GM19372 (cell line): Measurements from ENCODE around the gene ZNF567.
"Not testable (repeated sequence)": the region's sequence is repeated elsewhere in the genome, so short reads cannot be mapped to it uniquely, and the experiment has no call there.

Experiments used
- ATAC-seq: cut with Tn5 transposase; IDR thresholded peaks from one replicate; pipeline ENCODE4 v1.9.1; 2021; ENCODE audit warnings: mild to moderate bottlenecking, low read depth, moderate library complexity; ENCODE audit not compliant: unreplicated experiment

Gene ZNF567

GRCh38 chr19:36687214-36688056 is at the start of gene ZNF567:
Gene ZNF567, plus strand, starts transcription at chr19:36687612. Its CDS starts 7,256 bp downstream, at chr19:36694868.
- ATAC-seq: peak; percentile 93

GRCh38 chr19:36638862-36639510 is 48.4 kb upstream of the ZNF567 start:
- ATAC-seq: no peak

GRCh38 chr19:36646746-36647145 is 40.7 kb upstream of the ZNF567 start:
- no peak for ATAC-seq

GRCh38 chr19:36652958-36653357 is 34.5 kb upstream of the ZNF567 start:
- ATAC-seq: no peak

- ATAC-seq: no peak
Observed at GRCh38 chr19:36665832-36666231, 21.6 kb upstream of the ZNF567 start.

GRCh38 chr19:36668646-36669045 is 18.8 kb upstream of the ZNF567 start:
- ATAC-seq: no peak

- ATAC-seq: no peak
Observed at GRCh38 chr19:36672368-36672767, 15.0 kb upstream of the ZNF567 start.

GRCh38 chr19:36674201-36674600 is 13.2 kb upstream of the ZNF567 start:
- ATAC-seq: no peak

GRCh38 chr19:36679455-36679854 is 8.0 kb upstream of the ZNF567 start:
- no peak for ATAC-seq

GRCh38 chr19:36685835-36686234 is 1.6 kb upstream of the ZNF567 start:
- ATAC-seq: no peak

GRCh38 chr19:36686365-36687213 is 823 bp upstream of the ZNF567 start:
- ATAC-seq: peak; percentile 12

- no peak for ATAC-seq
Observed at GRCh38 chr19:36688058-36688457, 646 bp downstream of the ZNF567 start.

- no peak for ATAC-seq
Observed at GRCh38 chr19:36707134-36707533, 19.7 kb downstream of the ZNF567 start.

- ATAC-seq: no peak
Observed at GRCh38 chr19:36709423-36709822, 22.0 kb downstream of the ZNF567 start.

- ATAC-seq: no peak
Observed at GRCh38 chr19:36719687-36720556, 32.5 kb downstream of the ZNF567 start.

GRCh38 chr19:36736166-36736565 is 48.8 kb downstream of the ZNF567 start:
- ATAC-seq: not testable (repeated sequence)

- no peak for ATAC-seq
Observed at GRCh38 chr19:36745870-36746269, 58.5 kb downstream of the ZNF567 start.

GRCh38 chr19:36747750-36748149 is 60.3 kb downstream of the ZNF567 start:
- ATAC-seq: no peak

- no peak for ATAC-seq
Observed at GRCh38 chr19:36748431-36749275, 61.2 kb downstream of the ZNF567 start.
